Stimulated activated CD8-positive, alpha-beta memory T cell treated with anti-CD3 and anti-CD28 coated beads, Interleukin-12 subunit alpha, Interleukin-12 subunit beta, amount 100 ng/mL, for 1 hour (primary cell): ENCODE measurements around the gene CD207.
A peak's percentile ranks its signal among the peaks of the same experiment; 100 is the strongest.
"Not testable (repeated sequence)": the region's sequence is repeated elsewhere in the genome, so short reads cannot be mapped to it uniquely, and the experiment has no call there.

ENCODE experiments used
- DNase-seq: peaks from one replicate; pipeline ENCODE4 v3.0.0-alpha.2; 2020; ENCODE audit warnings: low read depth

The CD207 gene

DNA sequence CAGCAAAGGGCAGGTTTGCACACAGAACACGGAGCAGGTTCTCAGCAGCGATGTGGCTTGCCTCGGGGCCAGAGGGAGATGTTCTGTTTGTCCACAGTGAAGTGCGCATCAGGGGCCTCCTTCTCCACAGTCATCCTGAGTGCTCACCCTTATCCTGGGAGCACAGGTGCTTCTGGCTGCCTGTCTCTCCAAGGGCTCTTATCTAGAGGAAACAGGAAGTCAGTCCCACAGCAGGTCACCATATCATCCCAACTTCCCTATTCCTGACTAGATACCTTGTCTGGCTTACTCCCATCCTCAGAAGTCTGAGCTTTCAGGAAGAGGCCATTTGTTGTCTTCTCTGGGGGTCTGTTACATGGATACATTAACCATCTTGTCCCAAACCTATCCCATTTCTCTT is at the start of gene CD207:
TSS of gene CD207 (minus strand) at position 174 of the 400 bp plus-strand sequence. CDS start at position 134, 40 bp downstream.
- DNase-seq = no peak

DNA sequence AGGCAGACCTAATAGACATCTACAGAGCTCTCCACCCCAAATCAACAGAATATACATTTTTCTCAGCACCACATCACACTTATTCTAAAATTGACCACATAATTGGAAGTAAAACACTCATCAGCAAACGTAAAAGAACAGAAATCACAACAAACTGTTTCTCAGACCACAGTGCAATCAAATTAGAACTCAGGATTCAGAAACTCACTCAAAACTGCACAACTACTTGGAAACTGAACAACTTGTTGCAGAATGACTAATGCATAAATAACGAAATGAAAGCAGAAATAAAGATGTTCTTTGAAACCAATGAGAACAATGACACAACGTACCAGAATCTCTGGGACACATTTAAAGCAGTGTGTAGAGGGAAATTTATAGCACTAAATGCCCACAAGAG is 42.9 kb upstream of the CD207 start:
- DNase-seq = not testable (repeated sequence)

DNA sequence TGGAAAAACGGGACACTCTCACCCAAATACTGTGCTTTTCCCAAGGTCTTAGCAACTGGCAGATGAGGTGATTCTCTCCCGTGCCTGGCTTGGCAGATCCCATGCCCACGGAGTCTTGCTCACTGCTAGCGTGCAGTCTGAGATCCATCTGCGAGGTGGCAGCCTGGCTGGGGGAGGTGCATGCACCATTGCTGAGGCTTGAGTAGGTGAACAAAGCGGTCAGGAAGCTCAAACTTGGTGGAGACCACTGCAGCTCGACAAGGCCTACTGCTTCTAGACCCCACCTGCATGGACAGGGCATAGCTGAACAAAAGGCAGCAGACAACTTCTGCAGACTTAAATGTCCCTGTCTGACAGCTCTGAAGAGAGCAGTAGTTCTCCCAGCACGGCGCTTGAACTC is 40.5 kb upstream of the CD207 start:
- DNase-seq = not testable (repeated sequence)

DNA sequence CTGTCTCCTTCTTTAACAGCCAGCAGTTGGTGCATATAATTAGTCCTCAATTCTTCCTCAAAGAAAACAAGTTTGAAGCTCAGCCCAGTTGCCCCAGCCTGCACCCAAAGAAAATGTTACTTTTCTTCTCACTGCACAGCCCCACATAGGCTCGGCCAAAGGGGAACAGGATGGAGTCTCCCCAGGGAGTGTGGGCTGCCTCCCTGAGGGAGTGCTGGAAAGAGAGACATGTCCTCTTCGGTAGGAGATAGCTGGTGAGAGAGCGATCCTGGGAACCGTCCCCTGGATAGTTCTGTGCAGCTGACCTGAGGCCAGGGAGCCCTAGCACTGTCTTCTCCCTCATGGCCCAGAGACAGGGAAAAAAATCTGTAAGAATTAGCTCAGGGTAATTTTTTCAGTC is 37.9 kb upstream of the CD207 start:
- DNase-seq = no peak

DNA sequence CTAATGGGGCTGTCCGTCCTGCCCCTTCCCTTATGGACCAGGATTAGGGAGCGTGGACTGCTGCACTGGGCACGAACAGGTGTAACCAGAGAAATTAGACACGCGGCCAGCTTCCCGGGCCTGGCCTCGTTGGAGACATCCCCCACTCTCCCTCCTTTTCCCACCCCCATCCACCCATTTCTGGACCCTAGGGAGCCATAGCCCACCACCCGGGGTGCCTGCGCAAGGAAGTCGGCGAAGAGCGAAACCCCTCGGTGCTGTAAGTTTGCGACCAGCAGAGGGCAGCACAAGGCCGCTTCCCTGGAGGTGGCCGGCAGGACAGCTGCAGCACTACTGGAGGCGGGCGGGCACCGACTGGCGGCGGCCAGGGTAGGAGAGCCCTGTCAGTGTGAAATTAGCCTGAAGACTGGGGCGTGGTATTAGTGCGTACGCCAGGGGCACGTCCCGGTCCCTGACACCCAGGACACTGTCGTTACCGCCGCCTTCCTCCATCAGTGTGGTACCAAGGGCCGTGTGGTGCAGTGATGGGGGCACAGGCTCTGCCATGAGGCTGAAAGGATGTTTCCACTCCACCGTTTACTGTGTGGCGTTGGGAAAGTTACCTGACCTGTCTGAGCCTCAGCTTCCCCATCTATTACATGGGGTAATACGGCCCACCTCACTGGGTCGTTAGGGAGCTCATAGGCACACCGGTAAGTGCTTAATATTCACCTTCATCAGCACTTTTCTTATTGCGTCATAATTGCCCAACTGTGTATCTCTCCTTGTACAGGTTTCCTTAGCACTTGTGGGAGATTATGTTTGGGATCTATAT is 36.0 kb upstream of the CD207 start:
- peak; percentile 65 for DNase-seq

DNA sequence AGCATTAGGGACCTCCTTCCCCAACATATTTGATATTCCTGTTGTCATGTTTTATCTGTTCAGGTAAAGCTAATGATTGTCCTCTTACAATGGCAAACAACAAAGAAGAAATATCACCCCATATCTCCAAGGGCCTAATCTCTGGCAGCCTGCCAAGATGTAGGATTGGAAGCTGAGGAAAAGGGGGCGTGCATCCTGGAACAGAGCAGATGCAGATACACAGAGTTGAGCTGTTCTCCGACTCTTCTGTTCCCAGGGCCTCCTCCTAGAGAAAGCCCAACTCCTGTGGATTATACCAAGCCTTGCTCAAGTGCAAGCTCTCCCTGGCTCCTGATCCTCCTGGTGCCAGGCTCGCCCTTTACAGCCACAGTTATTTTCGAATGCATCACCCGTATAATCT is 35.2 kb upstream of the CD207 start:
- DNase-seq = no peak

DNA sequence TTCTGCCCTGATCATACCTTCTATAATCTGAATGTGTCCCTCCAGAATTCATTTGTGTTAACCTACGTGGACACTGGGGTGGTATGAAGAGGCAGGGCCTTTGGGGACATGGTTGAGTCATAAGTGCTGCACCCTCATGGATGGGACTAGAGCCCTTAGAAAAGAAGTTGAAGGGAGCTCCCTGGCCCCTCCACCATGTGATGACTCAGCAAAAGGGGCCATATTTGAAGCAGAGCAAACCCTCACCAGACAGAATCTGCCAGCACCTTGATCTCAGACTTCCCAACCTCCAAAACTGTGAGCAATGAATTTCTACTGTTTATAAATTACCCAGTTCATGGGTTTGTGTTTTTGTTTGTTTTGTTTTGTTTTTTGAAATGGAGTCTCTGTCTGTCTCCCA is 33.4 kb upstream of the CD207 start:
- no peak for DNase-seq

DNA sequence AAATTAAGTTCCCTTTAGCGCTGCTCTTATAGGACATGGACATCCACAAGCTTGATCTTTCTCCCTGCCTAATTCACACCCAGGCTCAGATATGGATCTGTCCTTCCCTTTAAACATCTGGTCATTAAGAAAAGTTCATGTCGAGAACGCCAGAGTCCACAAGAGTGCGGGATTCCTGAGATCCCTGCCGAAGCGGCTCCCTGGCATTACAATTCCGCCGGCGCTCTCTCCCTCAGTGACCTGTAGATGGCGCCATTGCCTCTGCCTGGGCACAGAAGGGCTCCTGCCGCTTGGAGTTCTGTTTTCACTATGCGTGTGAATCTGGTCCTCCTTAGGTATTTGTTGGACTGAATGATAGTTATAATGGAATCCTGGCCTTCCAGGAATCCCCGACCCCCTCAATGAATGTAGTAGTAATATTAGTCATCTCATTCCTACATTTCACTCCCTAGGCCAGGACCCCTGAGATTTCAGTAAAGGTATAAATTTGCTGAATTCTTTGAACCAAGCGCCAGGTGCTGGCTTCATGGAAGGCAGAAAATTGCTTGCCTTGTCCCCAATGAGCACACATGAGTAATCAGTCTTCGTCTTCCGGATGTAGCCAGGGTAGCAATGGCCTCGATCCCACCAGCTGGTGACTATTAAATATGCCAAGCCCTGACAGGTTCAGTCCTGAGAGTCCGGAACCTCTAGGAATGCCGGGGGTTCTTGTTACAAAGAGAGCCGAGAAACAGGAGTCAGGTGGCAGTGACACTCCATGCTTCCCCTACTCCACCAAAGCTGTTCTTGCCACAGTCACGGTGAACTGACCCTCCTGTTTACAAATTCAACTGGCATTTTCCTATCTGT is 26.4 kb upstream of the CD207 start:
- peak; percentile 57 for DNase-seq

DNA sequence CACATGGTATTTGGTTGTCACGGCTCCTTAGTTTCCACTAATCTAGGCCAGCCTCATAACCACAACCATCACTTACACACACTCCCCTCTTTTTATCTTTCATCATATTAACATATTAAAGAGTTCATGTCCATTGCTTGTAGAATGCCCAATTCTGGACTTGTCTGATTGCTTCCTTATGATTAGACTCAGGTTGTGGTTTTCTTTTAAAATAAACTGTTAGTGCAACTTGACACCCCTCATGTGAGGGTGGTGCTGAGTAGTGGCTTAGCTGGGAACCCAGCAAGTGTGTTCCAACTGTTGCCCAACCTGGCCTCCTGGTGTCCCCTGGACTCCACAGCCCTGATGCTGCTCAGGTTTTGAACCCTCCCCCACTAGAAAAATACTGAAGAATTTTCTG is 20.1 kb upstream of the CD207 start:
- no peak for DNase-seq

DNA sequence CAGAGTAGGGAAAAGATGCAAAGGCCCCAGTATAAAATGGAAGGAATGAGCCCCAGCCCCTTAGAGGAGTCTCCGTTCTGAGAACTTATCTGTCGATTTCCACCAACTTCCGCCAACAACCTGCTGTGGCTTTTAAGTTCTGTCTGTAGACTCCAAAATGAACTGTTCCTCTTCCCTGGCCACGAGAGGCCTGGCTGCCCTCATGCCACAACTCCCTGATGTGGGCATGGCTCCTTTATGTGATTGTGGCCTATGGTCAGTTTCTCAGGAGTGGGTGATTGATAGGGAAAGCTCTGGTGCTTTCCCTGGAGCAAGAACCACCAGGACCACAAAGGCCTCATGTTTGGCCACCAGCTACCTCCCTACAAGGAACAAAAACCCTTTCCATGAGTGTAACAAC is 18.8 kb upstream of the CD207 start:
- DNase-seq = no peak

DNA sequence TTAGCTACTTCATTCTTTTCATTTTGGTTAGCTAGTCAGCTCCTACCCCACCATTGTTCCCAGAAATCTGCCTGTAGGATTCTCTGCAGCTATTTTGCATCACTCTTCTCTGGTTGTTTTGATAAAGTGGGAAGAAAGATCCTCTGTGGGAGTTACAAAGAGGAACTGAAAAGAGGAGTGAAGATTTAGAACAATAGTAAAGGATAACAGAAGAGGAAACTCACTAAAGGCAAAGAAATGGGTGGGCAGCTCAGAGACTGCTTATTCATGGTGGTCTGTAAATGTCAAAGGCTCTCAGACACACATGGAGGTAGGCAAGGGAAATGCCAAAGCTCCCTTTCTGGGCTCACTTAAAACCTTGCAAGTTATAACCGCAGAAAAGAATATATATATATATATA is 17.2 kb upstream of the CD207 start:
- DNase-seq = no peak

DNA sequence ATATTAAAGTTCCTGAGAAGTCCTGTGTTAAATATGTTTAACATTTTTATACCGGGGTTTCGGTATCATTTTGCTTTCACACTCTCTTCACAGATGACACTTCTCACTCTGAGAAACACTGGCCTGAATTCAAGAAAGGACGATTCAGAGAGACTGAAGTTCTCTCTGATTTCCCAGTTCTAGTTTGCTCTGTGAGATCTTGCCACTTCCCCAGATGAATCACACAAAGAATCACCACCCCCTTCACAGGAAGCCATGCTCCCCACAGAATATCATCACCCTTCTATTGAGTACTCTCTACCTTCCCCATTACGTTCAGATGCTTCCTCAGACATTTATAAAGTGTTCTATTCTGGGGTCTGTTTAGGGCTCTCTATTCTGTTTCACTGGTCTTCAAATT is 16.1 kb upstream of the CD207 start:
- peak; percentile 10 for DNase-seq

DNA sequence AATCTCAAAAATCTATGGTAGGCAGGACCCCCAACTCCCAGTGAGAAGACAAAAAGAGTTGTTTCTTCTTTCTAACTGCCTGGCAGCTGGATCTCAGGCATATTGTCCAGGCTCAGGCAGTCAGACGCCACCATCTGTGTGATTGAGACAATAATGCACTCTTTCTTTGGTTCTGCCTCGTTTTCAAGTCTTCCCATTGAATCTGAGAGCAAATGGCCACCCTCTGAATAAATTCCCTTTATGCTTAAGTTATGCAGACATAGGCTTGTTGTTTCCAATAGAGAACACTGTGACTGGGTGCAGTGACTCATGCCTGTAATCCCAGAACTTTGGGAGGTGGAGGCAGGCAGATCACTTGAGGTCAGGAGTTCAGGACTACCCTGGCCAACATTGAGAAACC is 15.3 kb upstream of the CD207 start:
- no peak for DNase-seq

DNA sequence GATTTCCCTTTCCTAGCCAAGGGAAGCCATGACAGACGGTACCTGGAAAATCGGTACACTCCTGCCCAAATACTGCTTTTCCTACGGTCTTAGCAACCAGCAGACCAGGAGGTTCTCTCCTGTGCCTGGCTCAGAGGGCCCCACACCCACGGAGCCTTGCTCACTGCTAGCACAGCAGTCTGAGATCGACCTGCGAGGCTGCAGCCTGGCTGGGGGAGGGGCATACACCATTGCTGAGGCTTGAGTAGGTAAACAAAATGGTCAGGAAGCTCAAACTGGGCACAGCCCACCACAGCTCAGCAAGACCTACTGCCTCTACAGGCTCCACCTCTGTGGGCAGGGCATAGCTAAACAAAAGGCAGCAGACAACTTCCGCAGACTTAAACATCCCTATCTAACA is 6.8 kb upstream of the CD207 start:
- no peak for DNase-seq

DNA sequence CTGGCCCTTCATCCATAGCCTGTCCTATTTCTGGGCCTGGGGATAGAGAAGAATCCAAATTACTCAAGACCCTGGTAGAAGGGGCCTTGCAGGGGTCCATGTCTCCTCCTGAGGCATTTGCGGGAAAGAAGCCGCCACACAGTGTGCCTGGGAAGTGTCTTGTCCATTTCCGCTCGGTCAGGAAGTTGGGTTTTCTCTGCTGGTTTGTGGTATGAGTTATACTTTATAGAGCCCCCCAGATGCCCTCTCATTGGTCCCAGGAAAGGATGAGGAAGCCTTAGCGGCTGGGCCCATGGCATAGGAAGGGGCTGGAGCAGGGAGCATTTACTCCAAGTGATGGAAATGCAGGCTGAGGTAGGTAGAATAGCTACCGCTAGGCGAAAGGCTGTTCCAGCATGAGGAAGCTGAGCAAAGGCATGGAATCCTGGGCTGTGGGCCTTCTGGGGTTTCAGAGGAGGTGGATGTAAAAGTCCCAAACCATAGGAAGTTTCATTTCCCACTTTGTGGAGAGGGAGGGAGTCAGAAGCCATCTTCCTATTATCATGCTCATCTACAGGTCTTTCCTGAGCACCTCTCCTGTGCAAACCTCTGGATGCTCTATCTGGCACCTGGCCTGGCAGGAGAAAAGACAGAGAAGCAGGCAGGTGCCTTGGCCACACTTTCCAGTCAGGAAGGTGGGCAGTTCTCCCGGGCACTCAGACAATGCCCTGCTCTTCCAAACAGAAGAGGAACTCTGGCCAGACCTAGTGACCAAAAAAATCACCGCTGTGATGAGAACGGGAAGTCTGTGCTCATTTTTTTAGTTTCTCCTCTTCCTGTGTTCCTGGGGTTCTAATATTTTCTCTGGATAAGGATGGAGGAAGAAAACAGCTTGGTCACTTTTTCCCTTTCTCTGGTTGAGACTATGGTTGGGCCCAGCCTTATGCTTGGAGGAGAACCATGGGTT is 2.6 kb upstream of the CD207 start:
- DNase-seq = no peak

DNA sequence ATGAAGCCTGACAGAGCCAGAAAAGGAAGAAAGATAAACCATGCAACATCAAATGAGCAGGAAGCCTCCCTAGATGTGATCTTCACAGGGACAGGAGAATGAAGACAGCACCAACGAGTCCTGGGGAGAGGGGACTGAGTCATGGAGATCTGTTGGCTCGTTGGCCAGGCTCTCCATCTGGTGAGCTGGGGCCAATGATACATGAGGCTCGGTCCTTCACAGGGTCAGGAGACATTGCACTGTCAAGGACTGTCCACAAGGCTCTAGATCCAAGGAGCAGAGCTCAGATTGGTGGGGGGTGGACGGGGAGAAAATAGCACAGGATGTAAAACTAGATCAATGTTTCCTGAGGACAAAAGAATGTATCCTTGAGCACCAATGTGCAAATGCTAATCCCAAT is 735 bp downstream of the CD207 start:
- no peak for DNase-seq

DNA sequence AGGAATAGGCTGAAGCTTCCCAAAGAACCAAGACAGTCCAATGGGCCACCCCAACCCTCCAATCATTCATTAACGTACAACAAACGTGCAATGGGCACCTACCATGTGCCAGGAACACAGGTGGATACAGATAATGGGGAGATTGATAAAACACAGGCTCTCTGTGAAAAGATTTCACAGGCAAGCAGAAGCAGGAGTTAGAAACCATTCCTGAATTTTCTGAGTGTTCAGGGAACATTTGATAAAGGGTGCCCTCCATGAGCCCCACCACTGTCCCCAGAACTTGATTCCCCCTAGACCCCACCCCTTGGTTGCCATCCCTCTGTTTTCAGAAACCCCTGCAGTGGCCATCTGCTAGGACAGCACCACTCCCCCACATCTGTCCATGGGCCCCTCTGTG is 1.5 kb downstream of the CD207 start:
- no peak for DNase-seq

DNA sequence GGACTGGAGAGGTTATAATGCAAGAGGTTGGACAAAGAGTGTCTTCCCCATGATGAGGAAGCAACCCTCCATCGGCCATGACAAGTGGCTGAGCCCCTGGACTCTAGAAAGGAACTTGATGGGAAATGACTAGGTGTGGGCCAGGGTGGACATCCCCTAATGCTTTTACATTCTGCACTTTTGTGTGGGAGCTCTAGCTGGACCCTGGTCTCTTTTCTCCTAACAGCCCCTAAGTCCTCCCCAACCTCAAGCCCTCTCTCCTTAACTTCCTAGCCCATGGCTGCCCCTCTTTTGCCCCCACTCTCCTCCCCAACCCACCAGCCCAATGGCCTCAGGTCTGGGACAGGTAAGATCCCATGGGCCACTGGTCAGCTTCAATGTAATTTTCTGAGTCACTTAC is 2.4 kb downstream of the CD207 start:
- no peak for DNase-seq

DNA sequence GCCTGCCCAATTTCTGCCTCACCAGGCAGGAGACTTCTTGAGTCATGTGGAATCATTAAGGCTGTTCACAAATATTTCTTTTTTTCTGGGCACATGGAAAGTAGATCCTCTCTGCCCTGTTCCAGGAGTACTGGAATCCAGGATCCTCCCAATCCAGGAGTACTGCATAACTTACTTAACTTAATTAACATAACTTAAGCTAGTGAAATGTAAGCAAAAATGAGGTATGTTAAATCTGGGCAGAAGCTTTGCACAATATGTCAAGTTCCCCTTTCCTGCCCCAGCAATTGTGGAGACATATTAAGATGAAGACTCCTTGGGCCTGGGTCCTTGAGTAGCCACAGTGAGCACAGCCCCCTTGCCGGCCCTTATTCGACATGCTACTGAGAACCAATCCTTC is 3.2 kb downstream of the CD207 start:
- no peak for DNase-seq

DNA sequence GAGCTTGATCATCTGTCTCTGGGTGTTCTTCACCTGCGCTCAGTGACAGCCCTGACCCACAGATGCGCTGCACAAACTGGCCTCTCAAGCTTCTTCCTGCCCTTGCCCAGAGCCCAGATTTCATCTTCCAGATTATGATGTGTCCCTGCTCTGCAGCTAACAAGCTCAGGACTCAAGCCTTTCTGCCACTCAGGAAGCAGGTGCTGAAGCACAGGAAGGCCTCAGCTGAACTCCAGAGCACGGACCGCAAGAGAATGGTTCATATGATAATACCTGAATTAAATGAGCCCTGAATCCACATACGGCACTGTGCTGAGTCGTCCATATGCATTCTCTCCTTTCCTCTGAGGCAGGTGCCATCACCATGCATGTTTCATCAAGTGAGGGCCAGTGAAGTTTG is 3.8 kb downstream of the CD207 start:
- no peak for DNase-seq

DNA sequence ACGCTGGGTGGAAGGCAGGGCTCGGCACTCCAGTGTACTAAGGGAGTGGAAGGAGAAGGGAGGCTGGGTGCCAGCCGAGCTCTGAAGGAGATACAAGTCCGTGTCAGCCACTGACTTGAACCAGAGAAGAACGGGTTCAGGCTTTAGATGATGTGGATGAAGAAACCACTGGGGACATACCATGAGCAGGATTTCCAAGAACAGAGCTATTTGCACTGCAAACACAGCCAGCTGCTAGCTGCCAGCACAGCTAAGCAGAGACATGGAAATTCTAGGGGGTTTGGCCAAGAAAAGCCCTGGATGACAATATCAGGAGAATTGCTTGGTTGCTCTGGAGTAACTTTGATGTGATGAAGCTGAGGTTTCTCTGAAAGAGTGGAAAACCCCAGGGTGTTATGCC is 5.2 kb downstream of the CD207 start:
- DNase-seq = no peak

DNA sequence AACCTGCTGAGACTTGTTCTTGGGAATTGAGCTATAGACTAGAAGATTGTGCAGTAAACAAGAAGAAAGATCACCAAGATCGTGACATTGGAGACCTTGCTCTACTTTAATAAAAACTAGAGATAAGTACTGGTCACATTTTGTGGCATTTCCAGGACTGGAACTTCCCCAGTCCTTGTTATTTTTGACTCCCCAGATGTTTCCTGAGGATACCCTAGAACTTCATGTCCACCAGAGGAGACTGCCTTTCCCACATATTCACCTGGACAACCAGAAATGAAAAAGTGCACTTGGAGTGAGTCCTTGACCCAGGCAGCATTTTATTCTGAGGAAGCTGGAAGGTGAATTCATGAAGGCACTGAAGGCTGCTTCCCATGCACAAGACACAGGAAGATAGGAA is 5.7 kb downstream of the CD207 start:
- DNase-seq = no peak
